ENCODE results near the gene GNA15. TPM values are rescaled to one million over a fixed set of nuclear protein-coding genes. Genes with fewer than 3 reads are reported as not detected.
"Not testable (repeated sequence)": the region's sequence is repeated elsewhere in the genome, so short reads cannot be mapped to it uniquely, and the experiment has no call there.

GNA15 gene, protein sequence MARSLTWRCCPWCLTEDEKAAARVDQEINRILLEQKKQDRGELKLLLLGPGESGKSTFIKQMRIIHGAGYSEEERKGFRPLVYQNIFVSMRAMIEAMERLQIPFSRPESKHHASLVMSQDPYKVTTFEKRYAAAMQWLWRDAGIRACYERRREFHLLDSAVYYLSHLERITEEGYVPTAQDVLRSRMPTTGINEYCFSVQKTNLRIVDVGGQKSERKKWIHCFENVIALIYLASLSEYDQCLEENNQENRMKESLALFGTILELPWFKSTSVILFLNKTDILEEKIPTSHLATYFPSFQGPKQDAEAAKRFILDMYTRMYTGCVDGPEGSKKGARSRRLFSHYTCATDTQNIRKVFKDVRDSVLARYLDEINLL
- 10 to 100 TPM; 13.0 to 14.0 TPM for total RNA-seq

DNA sequence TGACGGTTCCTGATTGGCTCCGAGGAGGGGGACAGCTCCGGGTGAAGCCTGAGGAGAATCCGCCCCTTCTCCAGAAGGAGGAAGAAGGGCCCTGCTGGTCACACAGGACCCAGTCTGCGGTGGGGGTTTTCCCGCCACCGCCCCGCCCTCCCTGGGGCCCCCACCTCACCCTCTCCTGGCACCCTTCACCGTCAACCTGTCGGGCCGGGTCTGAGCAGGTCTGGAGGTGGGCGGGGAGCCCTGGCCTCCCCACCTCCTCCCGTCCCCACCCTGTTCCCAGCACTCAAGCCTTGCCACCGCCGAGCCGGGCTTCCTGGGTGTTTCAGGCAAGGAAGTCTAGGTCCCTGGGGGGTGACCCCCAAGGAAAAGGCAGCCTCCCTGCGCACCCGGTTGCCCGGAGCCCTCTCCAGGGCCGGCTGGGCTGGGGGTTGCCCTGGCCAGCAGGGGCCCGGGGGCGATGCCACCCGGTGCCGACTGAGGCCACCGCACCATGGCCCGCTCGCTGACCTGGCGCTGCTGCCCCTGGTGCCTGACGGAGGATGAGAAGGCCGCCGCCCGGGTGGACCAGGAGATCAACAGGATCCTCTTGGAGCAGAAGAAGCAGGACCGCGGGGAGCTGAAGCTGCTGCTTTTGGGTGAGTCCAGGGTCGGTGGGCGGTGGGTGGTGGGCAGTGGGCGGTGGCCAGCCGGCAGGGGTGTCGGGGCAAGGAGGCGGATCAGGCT, at the start of gene GNA15:
Gene GNA15, plus strand, starts transcription at position 73 of the 723 bp plus-strand sequence. Its CDS starts 418 bp downstream, at position 491.
- Histone ChIP-seq H3K27me3 (replicated peaks; ENCODE audit: insufficient read depth) (no peaks in the 10 kb centered on the region), H3K4me3 (peak within 1 kb of the TSS; percentile 65)

DNA sequence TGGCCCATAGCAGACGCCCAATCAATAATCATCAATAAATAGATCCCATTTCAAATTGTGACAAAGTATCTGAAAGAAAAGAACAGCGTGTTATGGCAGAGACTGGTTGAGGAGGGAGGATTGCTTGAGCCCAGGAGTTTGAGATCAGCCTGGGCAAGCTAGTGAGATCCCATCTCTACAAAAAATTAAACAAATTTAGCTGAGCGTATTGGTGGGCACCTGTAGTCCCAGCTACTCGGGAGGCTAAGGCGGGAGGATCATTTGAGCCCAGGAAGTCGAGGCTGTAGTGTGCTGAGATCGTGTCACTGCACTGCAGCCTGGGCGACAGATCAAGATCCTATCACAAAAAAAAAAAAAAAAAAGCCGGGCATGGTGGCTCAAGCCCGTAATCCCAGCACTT, 48.1 kb upstream of the GNA15 start:
- no peak overlapping the region for H3K4me3 ChIP-seq
- H3K36me3 ChIP-seq: no peaks in the 10 kb centered on the region
- H3K4me1 ChIP-seq (ENCODE audit: control insufficient read depth in 1 of 2, low read depth in 2 of 2): no peaks in the 10 kb centered on the region
- no peak for ATAC-seq (ENCODE audit: insufficient number of reproducible peaks, low FRiP score, low read depth)
- no peak overlapping the region for H3K27ac ChIP-seq
- TF ChIP-seq, protein P1, sequence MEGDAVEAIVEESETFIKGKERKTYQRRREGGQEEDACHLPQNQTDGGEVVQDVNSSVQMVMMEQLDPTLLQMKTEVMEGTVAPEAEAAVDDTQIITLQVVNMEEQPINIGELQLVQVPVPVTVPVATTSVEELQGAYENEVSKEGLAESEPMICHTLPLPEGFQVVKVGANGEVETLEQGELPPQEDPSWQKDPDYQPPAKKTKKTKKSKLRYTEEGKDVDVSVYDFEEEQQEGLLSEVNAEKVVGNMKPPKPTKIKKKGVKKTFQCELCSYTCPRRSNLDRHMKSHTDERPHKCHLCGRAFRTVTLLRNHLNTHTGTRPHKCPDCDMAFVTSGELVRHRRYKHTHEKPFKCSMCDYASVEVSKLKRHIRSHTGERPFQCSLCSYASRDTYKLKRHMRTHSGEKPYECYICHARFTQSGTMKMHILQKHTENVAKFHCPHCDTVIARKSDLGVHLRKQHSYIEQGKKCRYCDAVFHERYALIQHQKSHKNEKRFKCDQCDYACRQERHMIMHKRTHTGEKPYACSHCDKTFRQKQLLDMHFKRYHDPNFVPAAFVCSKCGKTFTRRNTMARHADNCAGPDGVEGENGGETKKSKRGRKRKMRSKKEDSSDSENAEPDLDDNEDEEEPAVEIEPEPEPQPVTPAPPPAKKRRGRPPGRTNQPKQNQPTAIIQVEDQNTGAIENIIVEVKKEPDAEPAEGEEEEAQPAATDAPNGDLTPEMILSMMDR (IDR thresholded peaks at IDR 0.05): no peak
- no peaks in the 10 kb centered on the region for H3K9me3 ChIP-seq
- no peak for DNase-seq (ENCODE audit: low spot score)
- no peaks in the 10 kb centered on the region for H3K27me3 ChIP-seq (replicated peaks; ENCODE audit: insufficient read depth)

More for the DNA sequence above, at the start of gene GNA15:
- DNase-seq (ENCODE audit: low spot score) (no peak), ATAC-seq (ENCODE audit: insufficient number of reproducible peaks, low FRiP score, low read depth) (no peak)
- TF ChIP-seq, protein P1 (IDR thresholded peaks at IDR 0.05): no peak
- Histone ChIP-seq H3K4me1 (ENCODE audit: control insufficient read depth in 1 of 2, low read depth in 2 of 2) (no peaks in the 10 kb centered on the region), H3K27ac (peak within 1 kb of the TSS in 1 of 2 donors; percentile 21), H3K36me3 (no peaks in the 10 kb centered on the region), H3K9me3 (peaks cover 6% of the 10 kb centered on the region)

DNA sequence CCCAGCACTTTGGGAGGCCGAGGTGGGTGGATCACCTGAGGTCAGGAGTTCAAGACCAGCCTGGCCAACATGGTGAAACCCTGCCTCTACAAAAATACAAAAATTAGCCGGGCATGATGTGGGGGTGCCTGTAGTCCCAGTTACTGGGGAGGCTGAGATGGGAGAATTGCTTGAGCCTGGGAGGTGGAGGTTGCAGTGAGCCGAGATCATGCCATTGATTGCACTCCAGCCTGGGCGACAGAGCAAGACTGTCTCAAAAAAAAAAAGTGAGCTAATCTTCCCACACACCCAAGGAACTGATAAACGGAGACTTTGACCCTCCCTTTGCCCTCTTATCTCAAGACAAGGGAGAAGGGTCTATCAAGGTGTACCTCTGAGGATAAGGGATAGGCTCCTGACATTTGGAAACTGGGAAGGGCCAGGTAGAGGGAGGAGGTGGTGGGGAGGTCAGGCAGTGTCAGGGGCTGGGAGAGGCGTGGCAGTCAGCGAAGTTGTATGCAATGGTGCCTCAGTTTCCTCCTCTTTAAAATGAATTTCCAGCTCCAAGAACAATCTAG, 46.5 kb upstream of the GNA15 start:
- ATAC-seq (ENCODE audit: insufficient number of reproducible peaks, low FRiP score, low read depth); DNase-seq (ENCODE audit: low spot score); H3K27ac ChIP-seq; H3K36me3 ChIP-seq; H3K27me3 ChIP-seq (replicated peaks; ENCODE audit: insufficient read depth); H3K4me1 ChIP-seq (ENCODE audit: control insufficient read depth in 1 of 2, low read depth in 2 of 2); H3K9me3 ChIP-seq; H3K4me3 ChIP-seq: not testable (repeated sequence)

DNA sequence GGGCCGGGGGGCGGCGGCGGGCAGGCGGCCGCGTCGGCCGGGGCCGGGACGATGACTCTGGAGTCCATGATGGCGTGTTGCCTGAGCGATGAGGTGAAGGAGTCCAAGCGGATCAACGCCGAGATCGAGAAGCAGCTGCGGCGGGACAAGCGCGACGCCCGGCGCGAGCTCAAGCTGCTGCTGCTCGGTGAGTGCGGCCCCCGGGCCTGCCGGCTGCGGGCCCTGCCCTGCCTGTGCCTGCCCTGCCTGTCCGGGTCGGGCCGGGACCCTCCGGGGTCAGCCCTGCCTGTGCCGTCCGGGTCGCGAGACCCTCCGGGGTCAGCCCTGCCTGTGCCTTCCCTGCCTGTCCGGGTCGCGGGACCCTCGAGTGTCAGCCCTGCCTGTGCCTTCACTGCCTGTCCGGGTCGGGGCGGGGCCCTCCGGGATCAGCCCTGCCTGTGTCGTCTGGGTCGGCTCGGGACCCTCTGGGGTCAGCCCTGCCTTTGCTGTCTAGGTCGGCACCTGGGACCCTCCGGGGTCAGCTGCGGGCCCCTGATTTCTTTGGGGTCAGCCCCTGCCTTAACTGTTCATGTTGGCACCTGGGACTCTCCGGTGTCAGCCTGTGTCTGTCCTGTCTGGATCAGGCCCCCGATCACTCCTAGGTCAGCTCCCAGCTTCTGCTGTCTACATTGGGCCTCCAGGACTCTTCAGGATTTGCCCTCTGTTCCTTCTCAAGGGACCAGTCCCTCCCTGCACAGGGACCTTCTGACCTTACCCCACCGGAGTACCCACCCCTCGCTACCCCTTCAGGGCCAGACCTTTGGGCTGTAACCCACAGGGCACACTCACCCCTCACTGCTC, 41.0 kb upstream of the GNA15 start:
- Histone ChIP-seq H3K9me3 (no peaks in the 10 kb centered on the region), H3K4me3 (peak overlapping the region; percentile 91), H3K27ac (peak overlapping the region in 1 of 2 donors; percentile 91), H3K27me3 (replicated peaks; ENCODE audit: insufficient read depth) (no peaks in the 10 kb centered on the region), H3K36me3 (no peaks in the 10 kb centered on the region), H3K4me1 (ENCODE audit: control insufficient read depth in 1 of 2, low read depth in 2 of 2) (peaks cover 38 to 47% of the 10 kb centered on the region in 2 donors)
- DNase-seq (ENCODE audit: low spot score): no peak
- no peak for ATAC-seq (ENCODE audit: insufficient number of reproducible peaks, low FRiP score, low read depth)
- TF ChIP-seq, protein P1 (IDR thresholded peaks at IDR 0.05): no peak

DNA sequence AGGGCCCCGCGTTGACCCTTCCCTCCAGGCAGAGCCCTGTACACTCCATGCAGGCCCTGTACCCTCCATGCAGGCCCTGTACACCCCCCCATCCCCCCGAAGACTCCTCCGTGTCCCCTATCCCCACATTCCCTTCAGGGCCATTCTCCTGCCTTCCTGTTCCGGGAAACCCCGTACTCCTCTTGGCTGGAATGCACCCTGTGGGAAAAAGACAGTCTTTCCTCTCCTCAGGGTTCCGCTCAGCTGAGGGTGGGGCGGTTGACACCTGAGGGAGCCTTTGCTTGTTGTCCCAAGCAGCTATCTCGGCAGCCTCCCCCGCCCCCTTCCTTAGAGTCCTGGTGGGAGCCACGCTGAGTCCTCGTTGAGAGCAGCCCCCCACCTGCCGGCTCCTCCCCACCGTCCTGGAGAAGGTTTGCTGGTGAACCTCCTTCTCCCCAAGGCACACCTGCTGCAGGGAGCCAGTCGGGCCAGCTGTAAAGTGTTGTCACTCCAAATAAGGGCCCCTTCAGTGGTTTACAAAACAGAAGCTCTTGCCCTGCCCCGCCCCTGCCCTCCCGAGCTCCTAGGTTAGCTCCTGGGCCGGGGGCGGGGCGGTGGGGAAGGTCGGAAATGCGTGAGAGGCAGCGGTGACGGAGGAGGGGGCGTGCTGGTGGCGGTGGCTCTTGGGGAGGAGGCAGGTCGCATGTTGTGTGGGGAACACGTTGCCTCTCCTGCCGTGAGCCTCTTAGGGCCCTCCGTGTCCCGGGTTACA, 40.2 kb upstream of the GNA15 start:
- DNase-seq (ENCODE audit: low spot score): no peak
- H3K4me1 ChIP-seq (ENCODE audit: control insufficient read depth in 1 of 2, low read depth in 2 of 2): peaks cover 38 to 55% of the 10 kb centered on the region in 2 donors
- H3K27ac ChIP-seq: peak overlapping the region in 1 of 2 donors; percentile 91
- no peaks in the 10 kb centered on the region for H3K36me3 ChIP-seq
- TF ChIP-seq, protein P1 (IDR thresholded peaks at IDR 0.05): no peak
- peak overlapping the region; percentile 91 for H3K4me3 ChIP-seq
- no peak for ATAC-seq (ENCODE audit: insufficient number of reproducible peaks, low FRiP score, low read depth)
- H3K9me3 ChIP-seq: no peaks in the 10 kb centered on the region
- no peaks in the 10 kb centered on the region for H3K27me3 ChIP-seq (replicated peaks; ENCODE audit: insufficient read depth)
